Fibroblast of skin of right biceps (primary cell): Measurements from ENCODE around the gene COL4A2.
A peak's percentile ranks its signal among the peaks of the same experiment; 100 is the strongest.
"Not testable (repeated sequence)": the region's sequence is repeated elsewhere in the genome, so short reads cannot be mapped to it uniquely, and the experiment has no call there.

Experiments used
- DNase-seq: peaks from one replicate; pipeline ENCODE4 v3.0.0-alpha.2; 2013

COL4A2 gene

GRCh38 chr13:110308656-110309359 is 1.7 kb downstream of the COL4A2 start:
- peak; percentile 14 for DNase-seq

- no peak for DNase-seq
Measured at GRCh38 chr13:110309661-110310524, 2.8 kb downstream of the COL4A2 start.

DNA sequence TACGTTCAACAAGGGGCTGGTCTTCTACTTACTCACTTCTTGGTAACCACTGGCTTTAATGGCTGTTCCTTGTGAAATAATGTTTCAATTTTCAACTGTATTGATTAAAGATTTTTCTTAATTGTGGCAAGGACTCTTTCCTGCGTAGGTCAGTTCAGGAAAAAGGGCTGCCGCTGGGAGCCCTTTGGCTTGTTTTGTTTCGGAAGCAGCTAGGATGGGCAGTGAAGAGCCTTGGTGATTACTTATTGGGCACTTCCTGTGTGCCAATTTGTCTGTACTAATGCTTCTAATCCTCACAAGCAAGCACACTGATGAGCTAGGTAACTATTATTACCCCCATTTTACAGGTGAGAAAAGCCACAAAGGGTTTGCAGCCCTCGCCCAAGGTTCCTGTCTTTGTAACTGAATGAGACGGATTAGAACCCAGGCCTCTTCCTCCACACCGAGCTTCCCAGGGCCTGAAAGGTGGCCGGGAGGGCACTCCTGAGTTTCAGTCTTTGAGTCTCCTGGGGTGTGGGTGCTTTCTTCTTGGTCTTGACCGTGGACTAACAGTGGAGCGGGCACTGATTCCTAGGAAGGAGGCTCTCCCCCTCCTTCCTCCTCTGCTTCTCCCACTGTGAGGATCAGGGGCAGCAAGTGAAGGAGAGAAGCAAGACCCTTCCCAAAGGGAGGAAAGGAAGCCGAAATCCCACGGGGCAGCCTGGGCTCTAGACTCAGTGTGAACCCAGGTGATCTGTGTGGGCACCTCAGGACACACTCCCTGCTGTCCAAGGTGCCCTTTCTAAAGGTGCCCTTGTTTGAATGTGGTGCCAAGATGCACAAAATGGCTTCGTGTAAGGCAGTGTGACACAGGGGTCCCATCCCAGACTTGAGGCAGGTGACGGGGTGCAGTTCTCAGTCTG is 3.7 kb downstream of the COL4A2 start:
- no peak for DNase-seq

DNA sequence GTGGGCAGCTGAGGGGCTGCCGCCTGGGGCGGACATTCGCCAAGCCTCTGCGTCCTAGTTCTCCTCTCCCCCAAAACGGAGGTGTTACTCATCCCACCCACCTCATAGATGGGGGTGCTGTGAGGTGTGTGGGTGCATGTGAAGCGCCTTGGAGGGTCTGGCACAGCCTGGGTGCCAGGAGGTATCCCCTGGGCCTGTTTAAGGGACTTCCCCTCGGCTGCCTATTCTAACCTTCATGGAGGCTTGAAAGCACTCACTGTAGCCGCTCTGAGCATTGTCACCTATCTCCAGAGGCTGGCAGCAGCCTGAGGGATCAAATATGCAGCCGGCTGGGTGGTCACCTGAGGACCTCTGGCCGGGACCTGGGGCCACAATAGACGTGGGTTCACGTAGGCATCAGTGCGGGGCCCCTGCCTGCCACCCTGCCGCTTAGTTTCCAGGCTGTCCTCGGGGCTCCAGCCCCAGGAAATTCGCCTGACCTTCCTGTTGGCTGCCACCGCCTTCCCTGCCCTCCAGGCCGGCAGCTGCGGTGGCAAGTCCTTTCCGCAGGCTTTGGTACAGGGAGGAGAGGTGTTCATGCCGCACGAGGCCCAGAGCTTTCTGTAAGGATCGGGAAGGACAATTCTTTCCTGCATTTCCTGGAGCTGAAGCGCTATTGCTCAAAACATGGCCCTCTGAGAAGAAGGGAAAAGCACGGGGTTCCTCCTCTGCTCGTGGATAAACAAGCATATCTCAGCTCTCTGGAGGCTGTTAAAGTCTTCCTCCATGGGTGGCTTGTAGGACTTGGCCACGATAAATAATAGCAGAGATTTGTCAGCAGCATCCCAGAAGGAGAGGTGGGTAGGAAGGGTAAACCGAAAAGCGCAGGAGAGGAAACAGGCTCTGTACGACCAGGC is 4.6 kb downstream of the COL4A2 start:
- DNase-seq, result no peak

GRCh38 chr13:110312339-110313031 is 5.4 kb downstream of the COL4A2 start:
- DNase-seq, result peak; percentile 96

DNA sequence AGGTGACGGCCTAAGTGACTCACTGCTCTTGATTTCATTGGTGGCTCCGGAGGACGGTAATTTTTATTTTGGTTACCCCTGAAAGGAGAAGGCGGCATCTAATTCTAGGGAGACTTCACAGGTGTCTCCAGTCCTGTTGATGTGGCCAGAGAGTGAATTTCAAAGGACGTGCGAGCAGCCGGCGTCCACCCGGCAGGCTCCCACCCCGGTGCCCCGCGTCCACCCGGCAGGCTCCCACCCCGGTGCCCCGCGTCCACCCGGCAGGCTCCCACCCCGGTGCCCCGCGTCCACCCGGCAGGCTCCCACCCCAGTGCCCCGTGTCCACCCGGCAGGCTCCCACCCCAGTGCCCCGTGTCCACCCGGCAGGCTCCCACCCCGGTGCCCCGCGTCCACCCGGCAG is 6.2 kb downstream of the COL4A2 start:
- not testable (repeated sequence) for DNase-seq

DNA sequence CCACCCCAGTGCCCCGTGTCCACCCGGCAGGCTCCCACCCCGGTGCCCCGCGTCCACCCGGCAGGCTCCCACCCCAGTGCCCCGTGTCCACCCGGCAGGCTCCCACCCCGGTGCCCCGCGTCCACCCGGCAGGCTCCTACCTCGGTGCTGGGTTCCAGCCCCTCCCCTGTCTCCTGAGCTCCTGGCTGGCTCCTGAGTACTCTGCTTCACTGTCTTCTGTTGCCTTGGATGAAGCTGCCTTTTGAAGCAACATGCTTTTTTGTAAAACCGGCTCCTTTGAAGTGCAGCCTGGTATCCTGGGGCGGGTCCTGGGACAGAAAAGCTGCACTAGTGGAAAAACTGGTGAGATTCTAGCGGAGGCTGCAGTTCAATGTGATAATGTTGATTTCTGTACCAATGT is 6.6 kb downstream of the COL4A2 start:
- not testable (repeated sequence) for DNase-seq

DNA sequence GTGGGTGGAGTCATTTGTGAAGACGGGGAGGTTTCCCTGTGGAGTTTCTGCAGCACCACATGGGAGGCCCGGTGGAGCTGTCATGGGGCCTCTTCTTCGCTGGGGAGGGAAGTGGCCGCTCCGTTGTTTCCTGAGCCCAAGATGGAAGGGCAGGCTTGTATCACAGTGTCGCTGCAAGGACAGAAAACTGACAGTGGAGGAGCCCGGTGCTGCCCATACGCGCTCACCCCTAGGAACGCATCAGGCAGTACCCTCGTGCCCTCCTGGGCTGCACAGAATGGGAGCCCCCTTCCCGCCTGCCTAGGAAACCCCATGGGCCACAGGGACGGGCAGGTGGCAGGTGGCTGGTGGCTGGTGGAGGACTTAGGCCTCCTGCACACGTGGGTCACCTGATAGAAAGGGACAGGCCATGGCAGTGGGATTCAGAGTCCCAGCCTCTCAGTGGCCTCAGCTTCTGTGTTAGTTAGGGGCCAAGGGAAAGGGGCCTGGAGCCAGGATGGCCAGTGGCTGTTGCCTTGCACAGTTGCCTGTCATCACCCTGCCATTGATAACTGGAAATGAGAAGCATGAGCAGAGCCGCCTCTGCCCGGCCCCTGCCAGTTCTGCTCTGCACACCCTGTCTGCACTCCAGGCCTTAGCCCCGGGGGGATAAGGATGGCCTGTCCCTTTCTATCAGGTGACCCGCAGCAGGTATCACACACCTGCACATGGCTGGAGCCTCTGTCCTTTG is 7.6 kb downstream of the COL4A2 start:
- no peak for DNase-seq

DNA sequence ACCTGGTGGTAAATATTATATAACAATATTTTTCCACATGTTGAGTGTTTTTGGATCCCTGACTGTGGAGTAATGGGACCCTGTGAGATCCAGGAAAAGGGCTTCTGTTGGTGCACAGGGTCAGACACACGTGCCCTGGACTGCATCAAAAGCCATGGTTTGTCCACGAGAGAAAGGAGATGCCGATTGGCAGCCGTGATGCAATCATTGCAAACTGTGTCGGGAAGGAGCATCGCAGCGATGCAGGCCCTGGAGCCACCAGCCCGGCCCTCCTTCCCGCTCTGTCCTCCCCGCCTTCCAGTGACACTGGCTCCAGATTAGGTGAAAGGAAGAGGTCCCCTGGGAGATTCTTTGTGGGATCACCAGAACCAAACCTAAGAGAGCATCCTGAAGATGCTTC is 9.1 kb downstream of the COL4A2 start:
- no peak for DNase-seq

GRCh38 chr13:110317093-110317492 is 10.0 kb downstream of the COL4A2 start:
- DNase-seq, result no peak

DNA sequence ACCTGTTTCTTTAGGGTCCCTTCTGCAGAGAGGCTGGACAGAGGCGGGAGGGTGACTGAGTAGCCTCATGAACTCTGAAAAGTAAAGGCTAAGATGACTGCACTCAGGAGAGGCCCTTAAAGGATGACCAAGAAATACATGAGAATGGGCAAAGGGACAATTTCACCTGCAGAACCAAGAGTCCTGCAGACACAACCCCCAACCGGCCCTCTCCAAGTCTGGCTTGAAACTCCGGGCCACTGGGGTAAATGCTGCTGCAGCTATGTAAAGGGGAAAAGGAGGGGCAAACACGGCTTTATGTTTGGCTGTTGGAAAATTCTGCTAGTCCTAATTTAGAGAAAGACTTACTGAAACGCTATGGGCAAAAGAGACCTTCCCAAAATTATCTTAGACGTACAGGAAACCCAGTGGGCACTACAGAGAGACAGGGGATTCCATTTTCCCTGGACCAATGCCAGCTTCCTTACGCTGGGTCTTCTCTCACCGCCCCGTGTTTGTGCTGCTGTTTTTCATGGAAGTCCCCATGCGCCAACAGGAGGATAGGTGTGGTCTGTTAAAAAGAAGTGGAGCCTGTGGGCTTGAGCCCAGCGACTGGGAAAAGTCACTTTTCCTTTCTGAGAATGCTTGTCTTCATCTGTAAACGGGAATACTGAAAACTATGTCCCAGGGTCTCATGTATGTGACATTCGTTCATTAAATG is 10.6 kb downstream of the COL4A2 start:
- no peak for DNase-seq

- no peak for DNase-seq
Measured at GRCh38 chr13:110318920-110319319, 11.8 kb downstream of the COL4A2 start.

- DNase-seq, result no peak
Measured at GRCh38 chr13:110319397-110319773, 12.3 kb downstream of the COL4A2 start.

- DNase-seq, result peak; percentile 92
Measured at GRCh38 chr13:110319774-110320509, 12.9 kb downstream of the COL4A2 start.

DNA sequence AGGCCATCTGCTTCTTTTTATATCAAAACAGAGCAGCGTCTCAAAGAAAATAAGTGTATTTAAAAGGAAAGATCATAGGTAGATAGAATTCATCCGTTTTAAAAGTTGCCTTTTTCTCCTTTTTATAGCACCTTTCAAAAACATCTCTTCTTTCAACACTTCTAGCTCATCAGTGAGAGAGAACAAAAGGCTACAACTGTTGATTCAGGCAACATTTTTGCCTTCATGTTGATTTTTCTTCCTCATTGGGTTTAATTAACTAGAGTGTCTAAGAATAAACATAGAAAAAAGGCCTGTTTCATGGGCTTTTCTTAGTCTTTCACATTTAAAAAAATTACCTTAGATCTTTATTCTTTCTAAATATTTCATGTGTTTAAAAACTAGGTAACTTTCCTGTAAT is 13.6 kb downstream of the COL4A2 start:
- DNase-seq, result no peak

GRCh38 chr13:110321573-110321972 is 14.5 kb downstream of the COL4A2 start:
- not testable (repeated sequence) for DNase-seq

- no peak for DNase-seq
Measured at GRCh38 chr13:110322126-110322827, 15.2 kb downstream of the COL4A2 start.

- no peak for DNase-seq
Measured at GRCh38 chr13:110322828-110323171, 15.7 kb downstream of the COL4A2 start.
